Fibroblast of lung (primary cell): ENCODE results near the gene IGF1. TPM values are rescaled to one million over a fixed set of nuclear protein-coding genes. Genes with fewer than 3 reads are reported as not detected.

ENCODE experiments used
- DNase-seq, 2 donors: peaks; one replicate each; pipeline versions ENCODE4 v3.0.0 to v3.0.0-alpha.2; 2010; ENCODE audit warnings: low read depth in 2 of 2
- H2AFZ ChIP-seq: 2 replicates; pipeline ENCODE4 v1.5.1; 2012; ENCODE audit warnings: low read length, control low read depth, inconsistent platforms
- H3K27ac ChIP-seq: 2 replicates; pipeline ENCODE4 v1.5.1; 2011; ENCODE audit warnings: low read length, control low read depth; ENCODE audit not compliant: insufficient read depth
- H3K27me3 ChIP-seq: 2 replicates; pipeline ENCODE4 v1.5.1; 2011; ENCODE audit warnings: mild to moderate bottlenecking, low read length; ENCODE audit not compliant: control insufficient read depth, insufficient read depth
- H3K36me3 ChIP-seq: 2 replicates; pipeline ENCODE4 v1.5.1; 2011; ENCODE audit warnings: low read length; ENCODE audit not compliant: control insufficient read depth, insufficient read depth
- H3K4me1 ChIP-seq: 2 replicates; pipeline ENCODE4 v1.5.1; 2011; ENCODE audit warnings: low read length; ENCODE audit not compliant: control insufficient read depth, insufficient read depth; ENCODE audit errors: extremely low read depth
- H3K4me2 ChIP-seq: 2 replicates; pipeline ENCODE4 v1.5.1; 2011; ENCODE audit warnings: low read length, control low read depth; ENCODE audit not compliant: insufficient read depth; ENCODE audit errors: extremely low read depth
- H3K4me3 ChIP-seq, 4 experiments: fragments of 200-600 bp in 1 of 4; sonication (generic) in 1 of 4; replicated peaks in 1 of 4; 2 replicates each; pipeline ENCODE4 v1.5.1; 2011 to 2016; ENCODE audit warnings: low read length in 4 of 4, low read depth in 3 of 4, mild to moderate bottlenecking in 3 of 4, control low read depth in 2 of 4, inconsistent platforms in 1 of 4, mixed read lengths in 1 of 4; ENCODE audit not compliant: insufficient read depth in 1 of 4; ENCODE audit errors: control extremely low read depth in 1 of 4
- H3K79me2 ChIP-seq: 2 replicates; pipeline ENCODE4 v1.5.1; 2012; ENCODE audit warnings: mild to moderate bottlenecking, low read length, inconsistent platforms; ENCODE audit not compliant: control insufficient read depth, insufficient read depth
- H3K9ac ChIP-seq: 2 replicates; pipeline ENCODE4 v1.5.1; 2011; ENCODE audit warnings: mild to moderate bottlenecking, low read length, control low read depth; ENCODE audit not compliant: insufficient read depth
- H3K9me3 ChIP-seq: 2 replicates; pipeline ENCODE4 v1.5.1; 2012; ENCODE audit warnings: low read depth, low read length; ENCODE audit not compliant: control insufficient read depth, insufficient read depth
- H4K20me1 ChIP-seq: 2 replicates; pipeline ENCODE4 v1.5.1; 2011; ENCODE audit warnings: low read length; ENCODE audit not compliant: control insufficient read depth, insufficient read depth; ENCODE audit errors: extremely low read depth
- CTCF ChIP-seq, 2 donors: IDR thresholded peaks in 1 of 2; conservative IDR thresholded peaks in 1 of 2; 1 replicate in 1 of 2; 2 replicates in 1 of 2; pipeline ENCODE4 v1.5.1; 2011 to 2012; ENCODE audit warnings: low read length in 2 of 2, control low read depth in 1 of 2, inconsistent platforms in 1 of 2, low read depth in 1 of 2, mild to moderate bottlenecking in 1 of 2
- EZH2 ChIP-seq: IDR thresholded peaks from 2 replicates; pipeline ENCODE4 v1.5.1; 2012; ENCODE audit warnings: low read length, control low read depth, mild to moderate bottlenecking; ENCODE audit errors: missing control alignments
- polyA plus RNA-seq, 2 donors: library from polyadenylated mRNA; depleted of rRNA in 1 of 2; stranded (reverse) in 1 of 2; unstranded in 1 of 2; fragments of >200 nt; gene quantifications; 2 replicates each; pipeline ENCODE4 v1.2.1, GENCODE V29; 2011 to 2012; ENCODE audit warnings: missing spikeins in 1 of 2
- total RNA-seq: library from RNA; depleted of rRNA; stranded (reverse); fragments of >200 nt; gene quantifications from 2 replicates; pipeline ENCODE4 v1.2.1, GENCODE V29; 2014

IGF1 gene
- total and polyA plus RNA-seq, 2 donors (not counting 1 experiment from before 2014, with no cell fraction given) = 0.05 to 0.83 TPM

- H3K9me3 ChIP-seq = no peaks in the 10 kb centered on the region
- H3K4me2 ChIP-seq = no peak overlapping the region
- no peak overlapping the region for H3K4me3 ChIP-seq
- H3K27ac ChIP-seq = no peak overlapping the region
- no peak for TF ChIP-seq EZH2
- no peak for TF ChIP-seq CTCF (conservative IDR thresholded peaks at IDR 0.05 in 1 of 2, IDR thresholded peaks at IDR 0.05 in 1 of 2; ENCODE audit: low read depth in 1 of 2, low read length in 2 of 2)
- no peaks in the 10 kb centered on the region for H3K27me3 ChIP-seq
- H3K4me1 ChIP-seq = no peaks in the 10 kb centered on the region
- no peaks in the 10 kb centered on the region for H3K36me3 ChIP-seq
- no peak overlapping the region for H2AFZ ChIP-seq
- no peaks in the 10 kb centered on the region for H4K20me1 ChIP-seq
- peak; percentile 23 to 51 for DNase-seq
- no peaks in the 10 kb centered on the region for H3K79me2 ChIP-seq
- H3K9ac ChIP-seq = no peak overlapping the region
Measured at GRCh38 chr12:102468261-102468915, 12.0 kb downstream of the IGF1 start.

GRCh38 chr12:102465762-102466560 lies 14.4 kb downstream of the IGF1 start:
- no peaks in the 10 kb centered on the region for H3K9me3 ChIP-seq
- H3K27me3 ChIP-seq = no peaks in the 10 kb centered on the region
- H3K27ac ChIP-seq = no peak overlapping the region
- H2AFZ ChIP-seq = no peak overlapping the region
- no peak overlapping the region for H3K4me3 ChIP-seq
- no peaks in the 10 kb centered on the region for H3K36me3 ChIP-seq
- no peaks in the 10 kb centered on the region for H3K79me2 ChIP-seq
- no peaks in the 10 kb centered on the region for H4K20me1 ChIP-seq
- no peak for TF ChIP-seq CTCF (conservative IDR thresholded peaks at IDR 0.05 in 1 of 2, IDR thresholded peaks at IDR 0.05 in 1 of 2; ENCODE audit: low read depth in 1 of 2, low read length in 2 of 2)
- no peak for TF ChIP-seq EZH2
- no peak for DNase-seq
- no peaks in the 10 kb centered on the region for H3K4me1 ChIP-seq
- no peak overlapping the region for H3K4me2 ChIP-seq
- H3K9ac ChIP-seq = no peak overlapping the region

GRCh38 chr12:102463659-102464249 lies 16.6 kb downstream of the IGF1 start:
- no peak overlapping the region for H2AFZ ChIP-seq
- H3K27ac ChIP-seq = no peak overlapping the region
- no peaks in the 10 kb centered on the region for H3K27me3 ChIP-seq
- TF ChIP-seq CTCF (conservative IDR thresholded peaks at IDR 0.05 in 1 of 2, IDR thresholded peaks at IDR 0.05 in 1 of 2; ENCODE audit: low read depth in 1 of 2, low read length in 2 of 2) = no peak
- no peak for TF ChIP-seq EZH2
- H3K4me2 ChIP-seq = no peak overlapping the region
- H3K4me3 ChIP-seq = no peak overlapping the region
- H3K9ac ChIP-seq = no peak overlapping the region
- no peaks in the 10 kb centered on the region for H3K36me3 ChIP-seq
- H3K4me1 ChIP-seq = no peaks in the 10 kb centered on the region
- H3K79me2 ChIP-seq = no peaks in the 10 kb centered on the region
- DNase-seq = no peak
- no peaks in the 10 kb centered on the region for H4K20me1 ChIP-seq
- no peaks in the 10 kb centered on the region for H3K9me3 ChIP-seq
